Measurements from ENCODE around the gene FAM13C.

The FAM13C gene

DNA sequence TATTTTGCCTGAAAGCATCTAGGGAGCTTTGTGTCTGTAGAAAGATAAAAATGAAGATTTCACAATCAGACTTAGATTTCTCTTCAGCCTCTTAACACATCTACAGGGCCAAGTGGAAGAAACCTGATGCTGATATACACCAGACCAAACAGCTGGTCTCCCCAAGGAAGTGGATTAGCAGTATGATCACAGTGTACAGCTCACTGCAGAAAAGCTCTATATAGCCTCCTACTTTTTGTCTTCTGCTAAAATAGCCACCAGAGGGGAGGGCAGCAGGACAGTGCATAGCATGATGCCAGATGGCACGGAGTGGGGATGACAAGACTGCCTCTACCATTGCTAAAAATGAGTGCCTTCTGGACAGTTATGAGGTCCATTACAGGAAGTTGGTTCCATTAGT is 16.0 kb downstream of the FAM13C start:
- TF ChIP-seq, protein P1, sequence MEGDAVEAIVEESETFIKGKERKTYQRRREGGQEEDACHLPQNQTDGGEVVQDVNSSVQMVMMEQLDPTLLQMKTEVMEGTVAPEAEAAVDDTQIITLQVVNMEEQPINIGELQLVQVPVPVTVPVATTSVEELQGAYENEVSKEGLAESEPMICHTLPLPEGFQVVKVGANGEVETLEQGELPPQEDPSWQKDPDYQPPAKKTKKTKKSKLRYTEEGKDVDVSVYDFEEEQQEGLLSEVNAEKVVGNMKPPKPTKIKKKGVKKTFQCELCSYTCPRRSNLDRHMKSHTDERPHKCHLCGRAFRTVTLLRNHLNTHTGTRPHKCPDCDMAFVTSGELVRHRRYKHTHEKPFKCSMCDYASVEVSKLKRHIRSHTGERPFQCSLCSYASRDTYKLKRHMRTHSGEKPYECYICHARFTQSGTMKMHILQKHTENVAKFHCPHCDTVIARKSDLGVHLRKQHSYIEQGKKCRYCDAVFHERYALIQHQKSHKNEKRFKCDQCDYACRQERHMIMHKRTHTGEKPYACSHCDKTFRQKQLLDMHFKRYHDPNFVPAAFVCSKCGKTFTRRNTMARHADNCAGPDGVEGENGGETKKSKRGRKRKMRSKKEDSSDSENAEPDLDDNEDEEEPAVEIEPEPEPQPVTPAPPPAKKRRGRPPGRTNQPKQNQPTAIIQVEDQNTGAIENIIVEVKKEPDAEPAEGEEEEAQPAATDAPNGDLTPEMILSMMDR (IDR thresholded peaks at IDR 0.05): no peak
- DNase-seq (ENCODE audit: low spot score): no peak
- Histone ChIP-seq H3K4me3 (no peak overlapping the region), H3K27ac (no peak overlapping the region)

- no peak overlapping the region for H3K4me3 ChIP-seq
- H3K27ac ChIP-seq: no peak overlapping the region
- TF ChIP-seq, protein P1 (IDR thresholded peaks at IDR 0.05): no peak
- no peak for DNase-seq (ENCODE audit: low spot score)
These were observed 19.6 kb downstream of the FAM13C start for GRCh38 chr10:59342723-59343122.

DNA sequence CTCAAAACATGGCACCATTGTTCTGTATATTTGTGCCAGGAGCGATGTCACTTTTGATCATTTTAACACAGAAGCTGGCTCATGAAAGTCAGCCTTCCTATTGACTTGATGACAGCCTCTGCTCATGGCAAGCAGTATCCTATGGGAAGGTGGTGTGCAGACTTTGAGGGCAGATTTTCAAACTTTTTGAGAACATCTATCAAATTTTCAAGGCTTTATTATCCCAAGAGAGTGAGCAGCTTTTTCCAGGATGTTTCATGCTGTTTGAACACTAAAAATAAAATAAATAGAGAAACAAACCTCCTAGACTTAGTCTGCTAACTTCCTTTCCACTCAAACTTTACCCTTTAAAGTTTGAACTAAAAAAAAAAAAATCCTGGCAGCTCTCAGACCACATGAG is 20.3 kb downstream of the FAM13C start:
- no peak for DNase-seq (ENCODE audit: low spot score)
- Histone ChIP-seq H3K4me3 (no peak overlapping the region), H3K27ac (peak overlapping the region in 1 of 2 donors; percentile 0)
- TF ChIP-seq, protein P1 (IDR thresholded peaks at IDR 0.05): no peak

DNA sequence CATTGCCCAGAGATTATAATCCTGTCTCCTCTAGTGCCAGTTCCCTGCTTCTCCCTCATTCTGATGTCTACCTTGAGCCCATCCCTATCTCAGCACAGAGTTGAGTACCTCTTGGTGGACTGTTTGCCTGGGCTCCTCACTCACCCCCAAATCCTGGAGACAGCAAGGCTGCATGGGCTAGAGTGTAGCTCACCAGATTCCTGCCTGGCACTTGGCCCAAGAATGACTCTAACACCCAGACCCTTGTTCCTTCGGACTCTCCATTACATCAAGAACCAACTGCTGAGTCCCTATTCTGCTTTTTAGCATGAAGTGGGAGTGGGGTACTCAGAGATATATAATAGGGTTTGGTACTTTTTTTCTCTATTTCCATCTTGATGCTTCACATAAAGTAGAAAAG is 22.1 kb downstream of the FAM13C start:
- Histone ChIP-seq H3K27ac (peak overlapping the region in 1 of 2 donors; percentile 52), H3K4me3 (no peak overlapping the region)
- TF ChIP-seq, protein P1 (IDR thresholded peaks at IDR 0.05): no peak
- DNase-seq (ENCODE audit: low spot score): no peak

DNA sequence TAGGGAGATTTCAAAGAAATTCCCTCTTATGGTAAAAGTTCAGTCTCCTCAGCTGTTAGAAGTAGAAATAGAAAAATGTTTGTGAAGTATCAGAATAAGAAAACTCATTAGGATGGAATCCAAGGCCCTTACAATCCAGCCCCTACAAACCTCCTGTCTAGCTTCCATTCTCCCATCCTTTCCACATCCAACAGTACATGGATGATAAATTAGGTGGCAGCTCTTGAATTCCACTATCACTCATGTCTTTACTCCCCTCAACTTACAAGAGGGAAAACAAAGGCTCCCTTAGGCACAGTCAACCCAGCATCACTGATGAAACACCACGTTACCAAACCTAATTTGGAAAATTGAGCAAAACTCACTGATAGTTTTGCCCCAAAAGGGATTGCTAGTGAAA is 23.0 kb downstream of the FAM13C start:
- H3K27ac ChIP-seq: peak overlapping the region; percentile 51 to 65

GRCh38 chr10:59337201-59337652 is 25.1 kb downstream of the FAM13C start:
- no peak for DNase-seq (ENCODE audit: low spot score)
- TF ChIP-seq, protein P1 (IDR thresholded peaks at IDR 0.05): no peak
- peak overlapping the region; percentile 24 to 81 for H3K27ac ChIP-seq

More for the DNA sequence above, 23.0 kb downstream of the FAM13C start:
- TF ChIP-seq, protein P1 (IDR thresholded peaks at IDR 0.05): no peak
- H3K4me3 ChIP-seq: no peak overlapping the region
- DNase-seq (ENCODE audit: low spot score): no peak

GRCh38 chr10:59336632-59337031 is 25.7 kb downstream of the FAM13C start:
- DNase-seq (ENCODE audit: low spot score): no peak
- Histone ChIP-seq H3K27ac (peak overlapping the region; percentile 24 to 81), H3K4me3 (no peak overlapping the region)
- TF ChIP-seq, protein P1 (IDR thresholded peaks at IDR 0.05): no peak

More at GRCh38 chr10:59337201-59337652, 25.1 kb downstream of the FAM13C start:
- H3K4me3 ChIP-seq: no peak overlapping the region
